ENCODE results near the gene SART1.

GRCh38 chr11:65928667-65929066 is 32.9 kb upstream of the SART1 start:
- TF ChIP-seq POLR2AphosphoS5 (IDR thresholded peaks at IDR 0.05) (no peak), POLR2A (IDR thresholded peaks at IDR 0.05) (no peak), EP300 (IDR thresholded peaks at IDR 0.05) (no peak)
- TF ChIP-seq, protein P1, sequence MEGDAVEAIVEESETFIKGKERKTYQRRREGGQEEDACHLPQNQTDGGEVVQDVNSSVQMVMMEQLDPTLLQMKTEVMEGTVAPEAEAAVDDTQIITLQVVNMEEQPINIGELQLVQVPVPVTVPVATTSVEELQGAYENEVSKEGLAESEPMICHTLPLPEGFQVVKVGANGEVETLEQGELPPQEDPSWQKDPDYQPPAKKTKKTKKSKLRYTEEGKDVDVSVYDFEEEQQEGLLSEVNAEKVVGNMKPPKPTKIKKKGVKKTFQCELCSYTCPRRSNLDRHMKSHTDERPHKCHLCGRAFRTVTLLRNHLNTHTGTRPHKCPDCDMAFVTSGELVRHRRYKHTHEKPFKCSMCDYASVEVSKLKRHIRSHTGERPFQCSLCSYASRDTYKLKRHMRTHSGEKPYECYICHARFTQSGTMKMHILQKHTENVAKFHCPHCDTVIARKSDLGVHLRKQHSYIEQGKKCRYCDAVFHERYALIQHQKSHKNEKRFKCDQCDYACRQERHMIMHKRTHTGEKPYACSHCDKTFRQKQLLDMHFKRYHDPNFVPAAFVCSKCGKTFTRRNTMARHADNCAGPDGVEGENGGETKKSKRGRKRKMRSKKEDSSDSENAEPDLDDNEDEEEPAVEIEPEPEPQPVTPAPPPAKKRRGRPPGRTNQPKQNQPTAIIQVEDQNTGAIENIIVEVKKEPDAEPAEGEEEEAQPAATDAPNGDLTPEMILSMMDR (IDR thresholded peaks at IDR 0.05): no peak

Measured in gastroesophageal sphincter (tissue), 3 donors.